HEK293 (cell line): ENCODE data around the gene ESR1.

ENCODE experiments used
- CTCF ChIA-PET: fragments of 350-600 bp; formaldehyde crosslinking; extraction: SDS; loops from one replicate; lab custom pipeline; 2021; ENCODE audit warnings: antibody characterized with exemption; lab: Yijun Ruan, JAX
- POLR2A ChIA-PET: fragments of 300-600 bp; formaldehyde crosslinking; extraction: SDS; loops from one replicate; lab custom pipeline; 2020; ENCODE audit warnings: antibody characterized with exemption, inconsistent platforms; lab: Yijun Ruan, JAX
- H3K27ac ChIP-seq: fragments of 200-500 bp; sonication (Bioruptor generic); 2 replicates; pipeline ENCODE4 v1.5.1; 2014; ENCODE audit warnings: low read depth, low read length, control low read depth, inconsistent platforms; ENCODE audit errors: extremely low read depth
- H3K36me3 ChIP-seq, 2 experiments: fragments of 200-500 bp in 1 of 2; sonication (Bioruptor generic) in 1 of 2; 1 replicate in 1 of 2; 2 replicates in 1 of 2; pipeline ENCODE4 v1.5.1; 2014 to 2017; ENCODE audit warnings: inconsistent platforms in 2 of 2, low read length in 2 of 2; ENCODE audit not compliant: control insufficient read depth in 2 of 2, insufficient read depth in 1 of 2
- H3K4me1 ChIP-seq: fragments of 200-500 bp; sonication (Bioruptor generic); 2 replicates; pipeline ENCODE4 v1.5.1; 2014; ENCODE audit warnings: mild to moderate bottlenecking, low read length, inconsistent platforms; ENCODE audit not compliant: control insufficient read depth, insufficient read depth
- H3K4me3 ChIP-seq: 2 replicates; pipeline ENCODE4 v1.5.1; 2011; ENCODE audit warnings: low read depth, mild to moderate bottlenecking, control low read depth, low read length, moderate library complexity
- H3K9me3 ChIP-seq: fragments of 200-500 bp; sonication (Bioruptor generic); 2 replicates; pipeline ENCODE4 v1.5.1; 2014; ENCODE audit warnings: low read depth, low read length, inconsistent platforms; ENCODE audit not compliant: control insufficient read depth, insufficient read depth
- AEBP2 ChIP-seq: fragments of 450-650 bp; formaldehyde crosslinking; IDR thresholded peaks from 2 replicates; pipeline ENCODE4 v1.5.1; 2016; ENCODE audit warnings: missing biosample characterization, missing genetic modification characterization, borderline replicate concordance
- ATF2 ChIP-seq: fragments of 450-650 bp; formaldehyde crosslinking; IDR thresholded peaks from 2 replicates; pipeline ENCODE4 v1.5.1; 2016; ENCODE audit warnings: missing biosample characterization, missing genetic modification characterization, low read depth
- BCL11B ChIP-seq: fragments of 450-650 bp; formaldehyde crosslinking; IDR thresholded peaks from 2 replicates; pipeline ENCODE4 v1.5.1; 2016; ENCODE audit warnings: low read depth, missing biosample characterization, missing genetic modification characterization
- GLIS1 ChIP-seq: fragments of 450-650 bp; formaldehyde crosslinking; IDR thresholded peaks from 2 replicates; pipeline ENCODE4 v1.5.1; 2016; ENCODE audit warnings: missing biosample characterization, missing genetic modification characterization
- HOXD13 ChIP-seq: sonication (generic); formaldehyde crosslinking; IDR thresholded peaks from 2 replicates; pipeline ENCODE4 v1.8.0; 2022; ENCODE audit warnings: missing genetic modification reagents, borderline replicate concordance
- PRDM10 ChIP-seq: fragments of 450-650 bp; formaldehyde crosslinking; IDR thresholded peaks from 2 replicates; pipeline ENCODE4 v1.5.1; 2016; ENCODE audit warnings: missing biosample characterization, missing genetic modification characterization
- ZBTB11 ChIP-seq: fragments of 450-650 bp; formaldehyde crosslinking; conservative IDR thresholded peaks from 2 replicates; pipeline ENCODE4 v1.5.1; 2016; ENCODE audit warnings: low read depth, missing biosample characterization, missing genetic modification characterization
- ZNF146 ChIP-seq: fragments of 450-650 bp; formaldehyde crosslinking; IDR thresholded peaks from 2 replicates; pipeline ENCODE4 v1.5.1; 2016; ENCODE audit warnings: missing biosample characterization, missing genetic modification characterization
- ZNF16 ChIP-seq: fragments of 450-650 bp; formaldehyde crosslinking; IDR thresholded peaks from 2 replicates; pipeline ENCODE4 v1.5.1; 2016; ENCODE audit warnings: low read depth, missing biosample characterization, missing genetic modification characterization
- ZNF223 ChIP-seq: fragments of 450-650 bp; formaldehyde crosslinking; IDR thresholded peaks from 2 replicates; pipeline ENCODE4 v1.5.1; 2016; ENCODE audit warnings: missing biosample characterization, missing genetic modification characterization
- ZNF239 ChIP-seq: fragments of 450-650 bp; formaldehyde crosslinking; IDR thresholded peaks from 2 replicates; pipeline ENCODE4 v1.5.1; 2016; ENCODE audit warnings: missing biosample characterization, missing genetic modification characterization
- ZNF311 ChIP-seq: fragments of 450-650 bp; formaldehyde crosslinking; IDR thresholded peaks from 2 replicates; pipeline ENCODE4 v1.5.1; 2017; ENCODE audit warnings: missing biosample characterization, missing genetic modification characterization, borderline replicate concordance
- ZNF426 ChIP-seq: fragments of 450-650 bp; formaldehyde crosslinking; IDR thresholded peaks from 2 replicates; pipeline ENCODE4 v1.5.1; 2017; ENCODE audit warnings: missing biosample characterization, missing genetic modification characterization, mild to moderate bottlenecking, inconsistent platforms, moderate library complexity
- ZNF514 ChIP-seq: fragments of 450-650 bp; formaldehyde crosslinking; IDR thresholded peaks from 2 replicates; pipeline ENCODE4 v1.5.1; 2016; ENCODE audit warnings: missing biosample characterization, missing genetic modification characterization
- ZNF529 ChIP-seq: fragments of 450-650 bp; formaldehyde crosslinking; IDR thresholded peaks from 2 replicates; pipeline ENCODE4 v1.5.1; 2017; ENCODE audit warnings: missing genetic modification characterization, missing biosample characterization; ENCODE audit not compliant: insufficient replicate concordance
- ZNF629 ChIP-seq: fragments of 450-650 bp; formaldehyde crosslinking; IDR thresholded peaks from 2 replicates; pipeline ENCODE4 v1.5.1; 2017; ENCODE audit warnings: missing biosample characterization, missing genetic modification characterization
- ZNF747 ChIP-seq: fragments of 450-650 bp; formaldehyde crosslinking; IDR thresholded peaks from 2 replicates; pipeline ENCODE4 v1.5.1; 2016; ENCODE audit warnings: missing biosample characterization, missing genetic modification characterization
- ZNF776 ChIP-seq: fragments of 450-650 bp; formaldehyde crosslinking; IDR thresholded peaks from 2 replicates; pipeline ENCODE4 v1.5.0; 2017; ENCODE audit warnings: missing biosample characterization, missing genetic modification characterization, borderline replicate concordance

ESR1 gene

GRCh38 chr6:152118224-152118623, 310.7 kb downstream of the ESR1 start:
- H3K4me3 ChIP-seq, result no peak overlapping the region
- POLR2A ChIA-PET, result no interaction called here

GRCh38 chr6:152118678-152119077, 311.2 kb downstream of the ESR1 start:
- TF ChIP-seq ZNF747 (tag by site-specific recombination) (no peak), ZNF16 (tag by site-specific recombination) (no peak)
- CTCF ChIA-PET, result interaction anchor here (0.5 to 1.7 kb wide), 4 partner anchors 16 to 354 kb away, joined by 3 to 4 read pairs (median 4); no protein-coding TSS in a partner anchor
- POLR2A ChIA-PET, result interaction anchor here (0.6 kb wide), 1 partner anchor 280 kb away, joined by 3 read pairs; no protein-coding TSS in a partner anchor

More at GRCh38 chr6:152118224-152118623, 310.7 kb downstream of the ESR1 start:
- peaks cover 0 to 7% of the 10 kb centered on the region in 2 experiments; a peak in 1 of 3 replicates for H3K36me3 ChIP-seq
- CTCF ChIA-PET, result interaction anchor here (0.7 to 1.7 kb wide), 3 partner anchors 21 to 354 kb away, joined by 3 to 4 read pairs (median 4); no protein-coding TSS in a partner anchor
- H3K9me3 ChIP-seq, result no peaks in the 10 kb centered on the region
- no peak overlapping the region for H3K27ac ChIP-seq
- no peaks in the 10 kb centered on the region for H3K4me1 ChIP-seq
- TF ChIP-seq GLIS1 (tag by site-specific recombination) (no peak), AEBP2 (tag by site-specific recombination) (no peak), ZNF146 (tag by site-specific recombination) (peak; percentile 87)

GRCh38 chr6:152119831-152120230, 312.3 kb downstream of the ESR1 start:
- H3K27ac ChIP-seq, result no peak overlapping the region
- no peak overlapping the region for H3K4me3 ChIP-seq
- no peaks in the 10 kb centered on the region for H3K4me1 ChIP-seq
- CTCF ChIA-PET, result interaction anchor here (1.5 kb wide), 1 partner anchor 22 kb away, joined by 4 read pairs; no protein-coding TSS in a partner anchor
- peaks cover 0 to 7% of the 10 kb centered on the region in 2 experiments; a peak in 1 of 3 replicates for H3K36me3 ChIP-seq
- TF ChIP-seq ZNF776 (tag by site-specific recombination), result no peak
- TF ChIP-seq ZNF239, result no peak
- TF ChIP-seq ATF2, result no peak
- TF ChIP-seq ZNF311 (tag by site-specific recombination), result no peak
- TF ChIP-seq ZBTB11, result no peak
- TF ChIP-seq ZNF529 (tag by site-specific recombination), result no peak
- no peak for TF ChIP-seq PRDM10 (tag by site-specific recombination)
- TF ChIP-seq ZNF629 (tag by site-specific recombination), result no peak
- TF ChIP-seq ZNF426 (tag by site-specific recombination), result no peak
- TF ChIP-seq ZNF514 (tag by site-specific recombination), result no peak
- no peak for TF ChIP-seq ZNF223 (tag by site-specific recombination)
- no peak for TF ChIP-seq HOXD13
- no peak for TF ChIP-seq BCL11B (tag by site-specific recombination)
- POLR2A ChIA-PET, result no interaction called here
- no peaks in the 10 kb centered on the region for H3K9me3 ChIP-seq

More at GRCh38 chr6:152118678-152119077, 311.2 kb downstream of the ESR1 start:
- Histone ChIP-seq H3K4me3 (no peak overlapping the region), H3K9me3 (no peaks in the 10 kb centered on the region), H3K4me1 (no peaks in the 10 kb centered on the region), H3K27ac (no peak overlapping the region), H3K36me3 (peaks cover 0 to 7% of the 10 kb centered on the region in 2 experiments; a peak in 1 of 3 replicates)
